Activated CD4-positive, alpha-beta T cell treated with anti-CD3 and anti-CD28 coated beads for 36 hours (primary cell): ENCODE results near the gene CYTH1. TPM values are rescaled to one million over a fixed set of nuclear protein-coding genes. Genes with fewer than 3 reads are reported as not detected.

Source experiments
- ATAC-seq: fragments of 200-7000 bp; cut with Tn5 transposase; one replicate; pipeline ENCODE4 v1.10.0; 2021; ENCODE audit warnings: mild to moderate bottlenecking, moderate library complexity
- CTCF ChIA-PET: fragments of 350-600 bp; sonication (Branson Sonifier 250); formaldehyde crosslinking; loops from one replicate; lab custom pipeline; 2021; ENCODE audit warnings: antibody characterized with exemption; lab: Charles Lee
- POLR2A ChIA-PET: fragments of 350-600 bp; sonication (Branson Sonifier 250); formaldehyde crosslinking; loops from one replicate; lab custom pipeline; 2021; ENCODE audit warnings: antibody characterized with exemption, inconsistent platforms; lab: Charles Lee
- DNase-seq: peaks from one replicate; pipeline ENCODE4 v3.0.0-alpha.2; 2020
- H3K27ac Mint-ChIP-seq: one replicate; pipeline ENCODE4 v1.8.0; 2021; ENCODE audit warnings: mixed read lengths
- H3K27me3 Mint-ChIP-seq: one replicate; pipeline ENCODE4 v1.8.0; 2021; ENCODE audit warnings: mixed read lengths
- H3K36me3 Mint-ChIP-seq: one replicate; pipeline ENCODE4 v1.8.0; 2021; ENCODE audit warnings: low read depth, mixed read lengths
- H3K4me1 Mint-ChIP-seq: one replicate; pipeline ENCODE4 v1.8.0; 2021; ENCODE audit warnings: mixed read lengths
- H3K4me3 Mint-ChIP-seq: one replicate; pipeline ENCODE4 v1.8.0; 2021; ENCODE audit warnings: mild to moderate bottlenecking, moderate library complexity, mixed read lengths
- H3K9me3 Mint-ChIP-seq: one replicate; pipeline ENCODE4 v1.8.0; 2021; ENCODE audit warnings: low read depth, mixed read lengths
- intact Hi-C, 2 experiments: fragments of 100-400 bp; cut with DNase I in 1 of 2; cut with micrococcal nuclease in 1 of 2; formaldehyde crosslinking; loops; one replicate each; pipeline versions ENCODE4 v1.14.2 to v1.15.1; 2022 to 2024; cut with DNase I, micrococcal nuclease
- total RNA-seq, 2 experiments: library from RNA; stranded (reverse); gene quantifications; one replicate each; pipeline ENCODE4 v1.2.3, GENCODE V29; 2021

The CYTH1 gene
- total RNA-seq, 2 experiments from 2014 or later, result 109 to 130 TPM

DNA sequence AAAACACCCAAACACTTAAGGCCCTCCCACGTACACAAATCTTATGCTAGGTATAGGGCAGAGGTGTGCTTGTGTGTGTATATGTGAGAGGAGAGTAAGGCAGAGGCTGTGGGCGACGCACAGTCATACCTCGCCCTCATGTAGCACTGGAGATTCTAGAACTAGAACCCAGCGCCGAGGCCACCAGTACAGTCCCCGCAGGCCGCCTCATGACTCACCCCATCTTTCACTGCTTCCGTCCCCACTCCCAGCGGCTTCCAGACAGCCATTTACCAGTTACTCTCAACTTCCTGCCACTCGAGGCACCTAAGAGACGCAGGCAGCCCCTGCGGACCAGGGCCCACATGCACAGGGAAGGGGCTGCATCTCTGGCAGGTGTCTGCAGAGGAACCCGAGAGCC is 23.2 kb upstream of the CYTH1 start:
- intact Hi-C loops, result loop anchor here (1.0 to 2.0 kb wide), 4 partner anchors 12 to 57 kb away; partner anchors contain the start of gene CYTH1 (in 1 of the 2)
- no peaks in the 10 kb centered on the region for H3K9me3 Mint-ChIP-seq
- CTCF ChIA-PET, result interaction anchor here (0.9 to 2.3 kb wide), 9 partner anchors 14 to 63 kb away, joined by 3 to 7 read pairs (median 3); no protein-coding TSS in a partner anchor
- H3K27me3 Mint-ChIP-seq, result no peaks in the 10 kb centered on the region
- ATAC-seq (peak; percentile 94), DNase-seq (peak; percentile 91)
- H3K36me3 Mint-ChIP-seq, result peaks cover 78% of the 10 kb centered on the region
- H3K27ac Mint-ChIP-seq, result peak overlapping the region; percentile 95
- peak overlapping the region; percentile 41 for H3K4me3 Mint-ChIP-seq
- H3K4me1 Mint-ChIP-seq, result peaks cover 57% of the 10 kb centered on the region
- POLR2A ChIA-PET, result interaction anchor here (0.6 to 2.0 kb wide), 6 partner anchors 11 to 219 kb away, joined by 3 to 10 read pairs (median 4); no protein-coding TSS in a partner anchor

DNA sequence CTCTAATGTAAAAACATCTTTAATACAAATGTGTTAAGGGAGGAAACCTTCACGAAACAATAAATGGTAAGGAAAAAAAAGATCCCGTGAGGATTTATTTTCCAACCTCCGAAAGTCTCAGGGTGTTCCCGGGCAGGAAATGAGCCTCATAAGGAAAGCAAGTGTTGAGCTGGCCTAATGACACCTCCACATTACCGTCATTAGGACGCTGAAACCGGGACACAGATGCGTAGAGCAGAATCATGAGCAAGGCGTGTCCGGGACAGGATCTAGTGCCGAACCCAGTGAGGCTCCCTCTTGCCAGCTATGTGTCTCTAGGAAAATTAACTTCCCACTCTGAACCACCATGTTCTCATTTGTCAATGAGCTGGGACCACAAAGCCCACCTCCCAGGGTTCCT is 22.7 kb upstream of the CYTH1 start:
- ATAC-seq (peak; percentile 59), DNase-seq (peak; percentile 69)
- H3K4me3 Mint-ChIP-seq, result peak overlapping the region; percentile 41
- intact Hi-C loops, result loop anchor here (1.0 to 2.0 kb wide), 4 partner anchors 13 to 56 kb away; partner anchors contain the start of gene CYTH1 (in 1 of the 2)
- POLR2A ChIA-PET, result interaction anchor here (0.9 to 2.0 kb wide), 5 partner anchors 12 to 79 kb away, joined by 3 to 10 read pairs (median 3); no protein-coding TSS in a partner anchor
- H3K27ac Mint-ChIP-seq, result peak overlapping the region; percentile 95
- H3K36me3 Mint-ChIP-seq, result peaks cover 79% of the 10 kb centered on the region
- CTCF ChIA-PET, result interaction anchor here (0.9 to 2.3 kb wide), 9 partner anchors 14 to 82 kb away, joined by 3 to 7 read pairs (median 3); no protein-coding TSS in a partner anchor
- H3K9me3 Mint-ChIP-seq, result no peaks in the 10 kb centered on the region
- H3K4me1 Mint-ChIP-seq, result peaks cover 62% of the 10 kb centered on the region
- no peaks in the 10 kb centered on the region for H3K27me3 Mint-ChIP-seq

DNA sequence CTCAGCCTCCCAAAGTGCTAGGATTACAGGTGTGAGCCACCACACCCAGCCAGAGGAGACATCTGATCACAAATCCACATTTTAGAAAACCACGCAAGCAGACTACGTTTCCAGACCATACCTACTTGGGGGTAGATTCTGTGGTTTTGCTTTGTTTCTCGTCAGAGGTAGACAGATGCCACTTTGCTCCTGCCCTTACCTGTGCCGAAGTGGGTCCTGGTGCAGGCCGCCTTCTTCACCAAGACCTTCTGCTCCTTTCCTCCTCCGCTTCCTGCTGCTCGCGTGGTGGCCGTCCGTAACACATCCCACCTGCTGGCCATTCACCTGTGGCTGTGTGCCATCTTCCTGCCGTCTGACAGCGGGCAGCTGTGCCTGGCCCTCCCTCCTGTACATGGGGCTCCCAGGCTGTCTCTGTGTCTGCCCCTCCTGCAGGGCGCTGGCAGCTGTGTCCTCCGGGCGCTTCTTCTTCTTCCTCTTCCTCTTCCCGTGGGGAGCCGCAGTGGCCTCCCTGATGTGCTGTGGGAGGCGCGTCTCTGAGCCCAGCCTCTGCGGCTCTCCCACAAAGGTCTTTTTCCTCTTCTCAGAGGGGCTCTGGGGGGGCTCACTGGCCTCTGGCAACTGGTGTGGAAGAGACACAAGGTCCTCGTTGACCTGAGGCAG is 21.2 kb upstream of the CYTH1 start:
- Mint-ChIP-seq H3K9me3 (no peaks in the 10 kb centered on the region), H3K36me3 (peaks cover 83% of the 10 kb centered on the region), H3K4me1 (peaks cover 75% of the 10 kb centered on the region), H3K4me3 (no peak overlapping the region), H3K27me3 (no peaks in the 10 kb centered on the region), H3K27ac (peak overlapping the region; percentile 60)
- ChIA-PET CTCF (interaction anchor here (0.8 to 0.9 kb wide), 2 partner anchors 78 to 515 kb away, joined by 3 read pairs; no protein-coding TSS in a partner anchor), POLR2A (no interaction called here)
- intact Hi-C loops, result no loop called here
- ATAC-seq (no peak), DNase-seq (no peak)

DNA sequence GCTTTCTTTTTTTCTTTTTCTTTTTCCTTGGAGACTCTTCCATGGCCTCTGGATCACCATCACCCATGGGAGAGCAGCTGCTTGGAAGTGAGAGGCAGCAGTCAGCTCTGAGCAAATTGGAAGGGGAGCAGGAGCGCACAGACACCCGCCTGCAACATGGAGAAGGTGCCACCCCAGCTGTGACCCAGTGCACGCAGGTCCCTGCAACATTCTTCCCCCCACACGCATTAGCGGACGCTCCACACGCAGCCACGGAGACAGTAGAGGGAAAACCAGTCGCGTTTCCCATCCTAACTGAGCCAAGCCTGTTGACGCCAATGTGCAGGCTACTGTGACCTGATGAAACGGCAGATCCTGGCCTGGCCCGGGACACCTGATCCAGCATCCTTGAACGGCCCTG is 20.4 kb upstream of the CYTH1 start:
- no peak for ATAC-seq
- Mint-ChIP-seq H3K36me3 (peaks cover 82% of the 10 kb centered on the region), H3K4me1 (peaks cover 75% of the 10 kb centered on the region), H3K4me3 (no peak overlapping the region), H3K9me3 (no peaks in the 10 kb centered on the region), H3K27ac (peak overlapping the region; percentile 60), H3K27me3 (no peaks in the 10 kb centered on the region)
- POLR2A ChIA-PET, result interaction anchor here (0.6 kb wide), 1 partner anchor 16 kb away, joined by 3 read pairs; no protein-coding TSS in a partner anchor
- CTCF ChIA-PET, result no interaction called here
- no peak for DNase-seq
- intact Hi-C loops, result no loop called here

DNA sequence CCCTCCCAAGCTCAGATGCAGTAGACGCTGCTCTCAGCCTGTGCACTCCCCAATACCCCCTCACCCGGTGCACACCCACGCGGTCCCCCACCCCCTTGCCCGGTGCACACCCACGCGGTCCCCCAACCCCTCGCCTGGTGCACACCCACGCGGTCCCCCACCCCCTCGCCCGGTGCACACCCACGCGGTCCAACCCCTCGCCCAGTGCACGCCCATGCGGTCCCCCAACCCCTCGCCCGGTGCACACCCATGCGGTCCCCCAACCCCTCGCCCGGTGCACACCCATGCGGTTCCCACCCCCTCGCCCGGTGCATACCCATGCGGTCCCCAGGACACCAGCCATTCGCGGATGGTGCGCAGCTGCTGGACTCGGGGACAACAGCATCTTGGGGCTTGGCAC is 19.9 kb upstream of the CYTH1 start:
- POLR2A ChIA-PET, result no interaction called here
- intact Hi-C loops, result no loop called here
- H3K4me3 Mint-ChIP-seq, result no peak overlapping the region
- peaks cover 79% of the 10 kb centered on the region for H3K36me3 Mint-ChIP-seq
- no peaks in the 10 kb centered on the region for H3K27me3 Mint-ChIP-seq
- no peaks in the 10 kb centered on the region for H3K9me3 Mint-ChIP-seq
- H3K4me1 Mint-ChIP-seq, result peaks cover 70% of the 10 kb centered on the region
- CTCF ChIA-PET, result interaction anchor here (0.9 to 1.5 kb wide), 2 partner anchors 95 to 305 kb away, joined by 3 read pairs; no protein-coding TSS in a partner anchor
- no peak overlapping the region for H3K27ac Mint-ChIP-seq
- DNase-seq (no peak), ATAC-seq (no peak)

DNA sequence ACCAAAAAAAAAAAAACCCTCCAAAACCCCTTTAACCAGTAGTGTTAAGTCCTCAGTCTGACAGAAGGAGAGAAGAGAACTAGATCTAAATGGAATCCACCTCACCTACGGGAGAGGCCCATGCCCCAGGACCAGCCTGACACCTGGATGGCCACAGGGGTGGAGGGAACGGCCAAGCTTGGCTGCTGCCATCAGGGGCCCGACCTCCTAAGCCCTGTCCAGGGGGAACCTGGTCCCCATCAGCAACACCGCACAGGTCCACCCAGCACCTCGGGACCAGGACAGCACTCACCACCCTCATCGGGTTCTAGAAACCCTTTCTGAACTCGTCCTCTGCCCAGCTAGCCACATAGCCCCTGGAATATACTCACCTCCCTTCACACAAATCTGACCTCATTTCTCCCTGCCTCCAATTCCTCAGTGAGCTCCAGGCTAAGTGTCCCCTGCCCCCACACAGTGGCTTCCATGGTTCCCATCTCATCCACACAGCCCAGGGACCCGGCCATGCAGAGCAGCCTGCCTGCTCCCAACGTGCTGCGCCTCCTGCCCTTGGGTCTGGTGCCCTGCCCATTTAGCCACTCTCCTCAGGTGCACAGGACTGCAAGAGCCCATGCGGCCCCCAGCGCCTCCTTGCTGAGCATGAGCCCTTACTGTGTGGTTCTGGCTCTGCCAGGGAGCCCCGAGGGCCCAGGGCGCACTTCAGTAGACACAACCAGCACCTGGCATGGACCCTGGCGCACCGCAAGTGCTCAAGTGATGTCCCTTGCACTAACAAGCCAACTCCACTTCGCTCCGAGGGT is 18.3 kb upstream of the CYTH1 start:
- peaks cover 56% of the 10 kb centered on the region for H3K4me1 Mint-ChIP-seq
- POLR2A ChIA-PET, result interaction anchor here (0.6 kb wide), 2 partner anchors 15 to 38 kb away, joined by 5 to 6 read pairs; no protein-coding TSS in a partner anchor
- intact Hi-C loops, result no loop called here

DNA sequence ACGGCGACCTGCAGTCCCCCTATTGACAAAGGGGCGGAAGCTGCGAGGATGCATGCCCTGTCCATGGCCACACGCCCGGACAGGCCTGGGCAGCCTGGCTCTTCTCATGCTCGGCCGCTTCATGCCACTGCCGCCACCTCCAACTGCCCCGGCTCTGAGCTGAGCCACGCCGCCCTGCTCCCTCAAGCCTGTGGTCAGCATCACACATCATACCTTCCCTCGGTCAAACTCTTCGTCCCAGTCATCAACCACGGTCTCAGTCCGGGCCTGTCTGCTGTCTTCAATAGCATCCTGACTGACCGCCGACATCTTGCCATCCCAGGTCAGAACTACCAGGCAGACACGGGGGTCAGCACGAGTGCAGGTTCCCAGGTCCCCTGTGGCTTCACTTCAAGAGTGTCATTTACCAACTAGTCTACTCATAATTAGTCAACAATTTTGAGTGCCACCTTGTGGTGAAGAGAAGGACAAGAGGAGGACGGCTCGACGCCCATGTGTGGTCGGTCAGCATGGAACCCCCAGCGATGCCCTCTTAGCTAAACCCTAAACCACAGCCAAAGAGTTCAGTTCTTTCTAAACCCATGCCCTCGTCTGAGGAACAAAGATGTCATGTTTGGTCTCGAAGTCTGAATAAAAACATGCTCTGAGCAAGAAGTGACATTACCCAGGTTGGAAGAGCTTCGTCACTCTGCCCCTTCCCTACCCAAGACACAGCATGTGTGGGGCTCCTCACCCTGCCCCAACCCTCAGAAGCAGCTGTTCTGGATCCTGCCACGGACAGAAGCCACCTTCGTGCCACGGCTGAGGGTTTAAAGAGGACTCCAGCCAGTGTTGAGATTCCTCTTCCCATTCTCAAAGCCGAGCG is 16.9 kb upstream of the CYTH1 start:
- no peaks in the 10 kb centered on the region for H3K9me3 Mint-ChIP-seq
- H3K27me3 Mint-ChIP-seq, result no peaks in the 10 kb centered on the region
- CTCF ChIA-PET, result interaction anchor here (0.5 to 1.1 kb wide), 5 partner anchors 9 to 194 kb away, joined by 3 to 6 read pairs (median 3); no protein-coding TSS in a partner anchor
- intact Hi-C loops, result no loop called here
- ATAC-seq, result peak; percentile 66
- H3K4me3 Mint-ChIP-seq, result no peak overlapping the region
- peak; percentile 48 for DNase-seq
- POLR2A ChIA-PET, result no interaction called here
- H3K27ac Mint-ChIP-seq, result peak overlapping the region; percentile 92
- peaks cover 73% of the 10 kb centered on the region for H3K36me3 Mint-ChIP-seq
- H3K4me1 Mint-ChIP-seq, result peaks cover 48% of the 10 kb centered on the region

More for the DNA sequence above, 18.3 kb upstream of the CYTH1 start:
- H3K27ac Mint-ChIP-seq, result peak overlapping the region; percentile 58
- DNase-seq (no peak), ATAC-seq (no peak)
- CTCF ChIA-PET, result interaction anchor here (1.0 to 1.5 kb wide), 3 partner anchors 12 to 93 kb away, joined by 3 to 6 read pairs (median 3); no protein-coding TSS in a partner anchor
- H3K27me3 Mint-ChIP-seq, result no peaks in the 10 kb centered on the region
- peaks cover 75% of the 10 kb centered on the region for H3K36me3 Mint-ChIP-seq
- no peak overlapping the region for H3K4me3 Mint-ChIP-seq
- H3K9me3 Mint-ChIP-seq, result no peaks in the 10 kb centered on the region

DNA sequence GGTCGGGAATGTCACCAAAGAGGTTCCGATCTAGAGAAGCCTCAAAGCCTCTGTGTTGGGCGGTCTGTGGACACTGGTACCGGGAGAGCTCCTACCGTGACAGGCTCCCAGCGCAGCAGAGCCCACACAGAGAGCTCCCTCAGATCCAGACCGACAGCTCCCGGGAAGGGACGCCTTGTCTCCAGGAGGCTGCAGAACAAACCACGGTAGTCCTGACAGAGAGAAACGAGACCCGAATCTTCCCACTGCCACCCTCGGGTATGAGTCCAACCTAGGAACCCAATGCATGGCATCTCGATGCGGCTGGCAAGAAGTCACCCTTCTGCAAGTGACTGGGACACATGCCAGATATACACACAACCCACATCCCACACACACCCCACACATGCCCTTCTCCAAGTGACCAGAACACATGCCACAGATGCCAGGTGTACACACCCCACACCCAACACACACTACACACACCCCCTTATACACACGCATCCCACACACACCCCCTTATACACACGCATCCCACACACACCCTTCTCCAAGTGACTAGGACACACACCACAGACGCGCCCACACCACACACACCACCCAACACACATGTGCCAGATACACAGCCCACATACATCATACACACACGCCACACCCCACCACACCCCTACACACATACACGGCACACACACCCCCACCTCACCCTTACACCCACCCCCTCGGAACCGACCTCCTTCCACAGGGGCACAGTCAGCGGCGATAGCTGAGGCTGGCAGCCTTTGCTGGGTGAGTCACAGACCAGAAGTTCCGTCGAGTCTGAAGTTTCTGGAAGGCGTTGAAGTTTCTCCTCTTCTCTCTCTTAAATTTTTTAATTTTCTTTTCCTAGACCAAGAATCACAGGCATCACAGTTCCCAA is 15.9 kb upstream of the CYTH1 start:
- CTCF ChIA-PET, result interaction anchor here (0.6 to 1.1 kb wide), 3 partner anchors 8 to 162 kb away, joined by 3 to 4 read pairs (median 4); no protein-coding TSS in a partner anchor
- POLR2A ChIA-PET, result no interaction called here
- Mint-ChIP-seq H3K4me1 (peaks cover 44% of the 10 kb centered on the region), H3K9me3 (no peaks in the 10 kb centered on the region), H3K27me3 (no peaks in the 10 kb centered on the region), H3K36me3 (peaks cover 73% of the 10 kb centered on the region), H3K27ac (peak overlapping the region; percentile 23), H3K4me3 (no peak overlapping the region)
- ATAC-seq (peak; percentile 27), DNase-seq (no peak)
- intact Hi-C loops, result no loop called here

DNA sequence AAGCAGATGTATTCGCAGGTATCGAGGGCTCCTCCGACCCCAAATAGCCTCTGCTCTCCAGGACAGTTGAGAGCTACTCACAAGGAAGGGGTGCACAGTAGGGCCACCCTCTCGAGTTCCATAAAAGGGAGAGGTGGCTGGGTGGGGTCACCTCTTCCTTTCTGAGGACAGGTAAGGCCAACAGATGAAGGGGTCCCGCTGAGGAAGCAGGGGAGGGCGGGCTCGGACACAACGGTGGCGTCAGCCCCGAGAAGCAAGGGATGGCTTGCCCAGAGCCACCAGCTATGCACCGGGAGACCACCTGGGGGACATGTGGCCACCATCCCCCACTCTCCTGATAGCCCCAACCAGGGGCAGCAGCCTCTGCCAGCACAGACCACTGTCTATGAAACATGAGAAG is 15.1 kb upstream of the CYTH1 start:
- H3K4me3 Mint-ChIP-seq, result no peak overlapping the region
- H3K27ac Mint-ChIP-seq, result no peak overlapping the region
- no peaks in the 10 kb centered on the region for H3K27me3 Mint-ChIP-seq
- intact Hi-C loops, result no loop called here
- peaks cover 44% of the 10 kb centered on the region for H3K4me1 Mint-ChIP-seq
- ChIA-PET POLR2A (interaction anchor here (0.9 kb wide), 1 partner anchor 18 kb away, joined by 3 read pairs; no protein-coding TSS in a partner anchor), CTCF (interaction anchor here (0.6 kb wide), 1 partner anchor 163 kb away, joined by 4 read pairs; no protein-coding TSS in a partner anchor)
- peaks cover 68% of the 10 kb centered on the region for H3K36me3 Mint-ChIP-seq
- ATAC-seq (no peak), DNase-seq (no peak)
- H3K9me3 Mint-ChIP-seq, result no peaks in the 10 kb centered on the region
